GM20431 (cell line): Measurements from ENCODE around the gene CEP95.
"Not testable (repeated sequence)": the region's sequence is repeated elsewhere in the genome, so short reads cannot be mapped to it uniquely, and the experiment has no call there.

Experiments
- in situ Hi-C: fragments of 300-500 bp; cut with MseI, MboI; formaldehyde crosslinking; loops from one replicate; pipeline ENCODE4 v1.15.0; 2020; ENCODE audit warnings: low sequenced_read_pairs; ENCODE audit not compliant: unreplicated experiment

CEP95 gene

GRCh38 chr17:64494121-64494520, 12.7 kb upstream of the CEP95 start:
- in situ Hi-C loops, result no loop called here

DNA sequence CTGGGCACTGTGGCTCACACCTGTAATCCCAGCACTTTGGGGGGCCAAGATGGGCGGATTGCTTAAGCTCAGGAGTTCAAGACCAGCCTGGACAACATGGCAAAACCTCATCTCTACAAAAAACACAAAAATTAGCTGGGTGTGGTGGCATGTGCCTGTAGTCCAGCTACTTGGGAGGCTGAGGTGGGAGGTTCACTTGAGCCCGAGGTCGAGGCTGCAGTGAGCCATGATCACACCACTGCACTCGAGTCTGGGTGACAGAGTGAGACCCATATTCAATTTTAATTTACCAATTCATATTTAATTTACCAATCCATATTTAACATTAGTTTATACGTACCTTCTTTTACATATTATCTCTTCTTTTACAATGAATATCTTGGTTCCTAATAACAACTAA, 11.5 kb upstream of the CEP95 start:
- in situ Hi-C loops, result not testable (repeated sequence)

DNA sequence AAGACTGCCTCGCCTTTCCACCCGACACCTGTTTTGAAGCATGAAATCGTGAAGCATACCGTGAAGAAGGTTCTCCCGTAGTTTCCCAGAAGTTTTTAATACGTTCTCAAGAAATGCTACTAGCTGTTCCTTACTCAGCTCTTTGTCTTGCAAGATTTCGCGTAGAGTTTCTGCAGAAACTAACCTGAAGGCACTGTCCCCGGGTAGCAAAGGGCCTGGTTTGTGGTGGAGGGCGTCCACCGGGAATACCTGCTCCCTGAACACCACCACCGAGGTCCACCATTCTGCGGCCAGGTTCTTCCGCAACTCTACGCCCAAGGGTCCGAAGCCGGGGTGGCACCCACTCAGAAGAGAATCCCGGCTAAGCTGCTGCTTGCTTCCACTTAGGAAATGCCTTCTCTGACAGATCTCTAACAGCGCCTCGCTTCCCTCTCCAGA, 10.4 kb upstream of the CEP95 start:
- in situ Hi-C loops, result no loop called here

- in situ Hi-C loops, result no loop called here
Measured at GRCh38 chr17:64496786-64497564, 9.8 kb upstream of the CEP95 start, which contains the start of gene POLG2. POLG2 (minus strand) TSS chr17:64497054; CDS start chr17:64496968, 86 bp downstream.

GRCh38 chr17:64497565-64498035, 9.2 kb upstream of the CEP95 start:
- in situ Hi-C loops, result no loop called here

DNA sequence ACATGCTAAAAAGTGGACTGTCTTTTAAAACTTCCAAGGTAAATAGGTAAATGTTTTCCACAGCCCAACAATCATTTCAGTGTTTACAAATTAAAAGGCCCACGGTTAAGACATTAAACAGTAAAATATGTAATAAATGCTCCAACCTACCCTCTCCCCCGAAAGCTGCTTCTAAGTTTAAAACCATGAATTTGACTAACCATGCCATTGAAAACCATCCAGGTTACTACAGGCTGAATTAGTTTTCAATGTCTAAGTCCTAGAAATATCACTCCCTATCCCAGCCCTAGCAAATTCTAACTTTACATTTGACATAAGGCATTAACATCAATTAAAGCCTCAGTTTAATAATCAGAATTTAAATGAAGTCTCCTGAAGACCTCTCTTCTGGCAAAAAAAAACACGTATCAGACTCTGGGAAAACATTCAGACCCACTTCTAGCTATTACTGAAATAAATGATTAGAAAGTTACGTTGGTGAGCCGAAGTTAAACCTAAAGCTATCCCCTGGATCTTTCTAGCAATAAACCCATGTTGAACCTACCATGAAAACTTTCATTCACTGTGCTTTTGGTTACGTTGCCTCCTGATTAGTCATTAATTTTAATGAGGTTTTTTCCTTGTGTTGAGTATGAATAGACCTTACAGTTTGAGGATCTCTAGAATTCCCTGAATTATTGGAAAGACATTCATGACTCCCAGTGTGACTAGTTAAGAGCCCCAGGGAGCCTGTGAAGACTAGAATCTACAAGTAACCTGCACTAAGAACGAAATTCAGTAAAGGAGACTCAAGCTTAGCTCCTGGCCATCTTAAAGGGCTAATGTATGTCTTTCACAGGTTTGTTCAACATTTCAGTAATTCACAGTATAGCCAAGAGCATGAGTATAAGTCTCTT, 8.2 kb upstream of the CEP95 start:
- in situ Hi-C loops, result no loop called here

GRCh38 chr17:64499805-64500486, 6.8 kb upstream of the CEP95 start:
- in situ Hi-C loops, result no loop called here

DNA sequence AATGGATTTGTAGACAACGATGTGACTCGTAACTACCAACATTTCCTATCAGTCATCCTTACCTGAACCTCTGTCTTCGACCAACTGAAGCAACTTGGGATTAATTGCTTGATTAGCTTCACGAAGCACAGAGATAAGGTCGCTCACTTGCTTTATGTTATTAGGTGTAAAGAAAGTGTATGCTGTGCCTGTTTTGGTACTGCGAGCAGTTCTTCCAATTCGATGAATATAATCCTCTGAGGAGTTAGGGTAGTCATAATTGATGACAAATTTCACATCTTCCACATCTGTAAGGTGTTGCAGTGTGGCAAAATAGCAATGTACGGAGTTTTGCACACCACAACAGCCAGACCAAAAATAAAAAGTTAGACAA, 6.3 kb upstream of the CEP95 start:
- in situ Hi-C loops, result no loop called here

GRCh38 chr17:64500862-64501765, 5.7 kb upstream of the CEP95 start:
- in situ Hi-C loops, result no loop called here

- in situ Hi-C loops, result no loop called here
Measured at GRCh38 chr17:64502021-64502420, 4.8 kb upstream of the CEP95 start.

- in situ Hi-C loops, result no loop called here
Measured at GRCh38 chr17:64502809-64503208, 4.0 kb upstream of the CEP95 start.

GRCh38 chr17:64503341-64503740, 3.4 kb upstream of the CEP95 start:
- in situ Hi-C loops, result no loop called here

- in situ Hi-C loops, result no loop called here
Measured at GRCh38 chr17:64503821-64504768, 2.7 kb upstream of the CEP95 start.

DNA sequence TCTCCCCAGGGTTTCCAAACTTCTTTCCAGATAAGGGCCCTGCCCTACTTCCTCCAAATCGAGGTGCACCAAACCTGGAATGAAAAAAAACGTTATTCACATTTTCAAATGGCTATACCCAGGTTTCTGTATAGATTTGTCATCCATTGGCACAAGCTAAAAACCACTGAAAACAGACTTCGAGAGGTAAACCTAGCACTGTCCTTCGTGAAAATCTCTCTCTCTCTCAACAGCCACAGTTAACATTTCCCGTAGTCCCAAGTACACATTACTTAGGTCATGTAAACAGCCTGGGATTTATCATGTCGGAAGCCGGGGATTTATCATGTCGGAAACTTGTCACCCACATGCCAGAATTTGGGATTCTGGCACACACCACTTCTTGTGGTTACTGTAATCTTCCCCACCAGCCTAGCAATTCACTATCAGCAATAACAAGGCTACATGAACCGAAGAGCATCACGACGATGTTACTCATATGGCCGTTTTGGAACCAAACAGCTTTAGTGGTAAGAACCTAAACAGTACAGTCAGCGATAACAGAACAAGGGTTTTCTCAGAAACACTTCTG, 1.9 kb upstream of the CEP95 start:
- in situ Hi-C loops, result no loop called here

DNA sequence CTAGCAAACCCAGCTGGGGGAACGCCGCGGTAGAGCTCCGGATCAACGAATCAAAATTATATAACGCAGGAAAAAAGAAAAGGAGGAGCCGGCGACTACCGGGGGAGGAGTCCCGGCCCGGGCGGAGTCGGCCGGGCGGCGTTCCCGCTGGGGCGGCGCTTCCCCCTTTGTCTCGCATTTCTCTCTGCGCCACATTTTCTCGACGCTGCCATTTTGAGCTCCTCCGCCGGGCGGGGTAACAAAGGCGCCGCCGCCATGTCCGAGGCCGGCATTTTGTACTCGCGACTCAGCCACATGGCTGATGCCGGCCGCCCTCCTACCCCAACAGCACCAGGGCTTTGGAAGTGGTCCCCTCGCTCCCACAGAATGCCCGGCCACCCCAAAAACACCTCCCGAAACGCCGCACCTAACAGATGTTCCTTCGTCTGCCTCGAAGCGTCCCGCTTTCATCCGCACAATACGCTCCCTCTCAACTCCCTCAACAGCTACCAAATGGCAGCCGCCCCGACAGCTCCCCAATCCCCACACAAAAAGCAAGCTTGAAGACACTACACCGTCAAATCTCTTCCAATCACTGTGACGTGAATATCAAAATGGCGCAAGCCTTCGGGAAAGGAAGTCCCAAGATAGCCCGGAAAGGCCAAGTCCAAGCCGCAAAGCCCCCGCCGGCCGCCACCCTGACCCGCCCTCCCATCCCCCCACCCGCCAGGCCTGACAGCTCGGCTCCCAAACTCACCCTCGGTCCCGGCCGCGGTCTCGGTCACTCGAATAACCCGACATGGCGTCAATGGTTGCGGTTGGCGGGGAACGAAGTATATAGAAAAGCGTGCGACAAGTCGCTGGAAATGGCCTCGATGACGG, 1.2 kb upstream of the CEP95 start:
- in situ Hi-C loops, result no loop called here

DNA sequence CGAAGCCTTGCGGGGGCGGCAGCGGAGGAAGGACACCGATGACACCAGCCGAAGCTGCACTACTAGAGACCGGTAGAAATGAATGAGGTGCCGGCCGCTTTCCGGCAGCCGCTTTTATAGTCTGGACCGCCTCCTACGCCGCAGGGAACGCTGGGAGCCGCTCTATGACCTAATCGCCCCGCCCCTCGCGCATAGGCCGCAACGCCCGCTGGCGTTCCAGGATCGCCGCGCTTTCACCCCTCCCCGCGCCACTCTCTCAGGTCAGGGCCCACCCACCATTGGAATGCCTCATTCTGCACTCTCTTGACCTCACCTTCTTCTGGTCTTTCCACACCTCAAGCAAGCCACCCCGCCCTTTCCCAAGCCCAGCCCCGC, 589 bp upstream of the CEP95 start, which contains the start of gene DDX5:
DDX5 (minus strand) TSS at position 89 of the 375 bp plus-strand sequence. CDS start 170 bp downstream, outside the sequence.
- in situ Hi-C loops, result no loop called here

DNA sequence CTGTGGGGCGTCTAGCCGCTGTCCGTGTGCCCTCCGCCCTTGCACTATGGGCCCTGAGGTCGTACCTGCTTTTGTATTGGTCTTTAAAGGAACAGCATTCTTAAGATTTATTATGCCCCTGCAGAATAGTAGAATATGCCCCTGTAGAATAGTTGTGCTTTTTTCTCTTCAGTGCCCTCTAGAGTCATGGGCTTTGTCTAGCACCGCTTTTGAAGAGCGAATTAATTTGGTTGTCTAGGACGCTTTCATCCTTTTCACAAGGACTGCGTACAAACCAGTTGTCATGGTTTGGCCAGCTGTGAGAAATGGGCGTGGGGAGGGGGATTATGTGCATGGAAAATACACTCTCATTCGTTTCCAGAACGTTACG, 621 bp downstream of the CEP95 start:
- in situ Hi-C loops, result no loop called here
